Measurements from ENCODE around the gene RET.

- no peak for TF ChIP-seq CTCF (IDR thresholded peaks at IDR 0.05)
- TF ChIP-seq POLR2AphosphoS5 (IDR thresholded peaks at IDR 0.05; ENCODE audit: low read depth, low read length), result no peak
- no peak for TF ChIP-seq REST (IDR thresholded peaks at IDR 0.05; ENCODE audit: insufficient read depth in 1 of 2, low read depth in 2 of 2, low read length in 1 of 2)
- TF ChIP-seq TCF7L2 (IDR thresholded peaks at IDR 0.05; ENCODE audit: low read depth, low read length), result no peak
- TF ChIP-seq SIN3A (IDR thresholded peaks at IDR 0.05; ENCODE audit: borderline replicate concordance, insufficient read depth, low read depth, low read length), result no peak
These were observed 85.7 kb downstream of the RET start for GRCh38 chr10:43162604-43163003.

Data from Panc1 (cell line).